HepG2 (cell line): ENCODE data around the gene ANXA9. TPM values are rescaled to one million over a fixed set of nuclear protein-coding genes. Genes with fewer than 3 reads are reported as not detected.

Source experiments
- ETS1 ChIP-seq: sonication (generic); formaldehyde crosslinking; IDR thresholded peaks from 2 replicates; pipeline ENCODE4 v1.4.0; 2020; ENCODE audit warnings: missing genetic modification reagents
- FOXJ3 ChIP-seq: sonication (generic); formaldehyde crosslinking; IDR thresholded peaks from 2 replicates; pipeline ENCODE4 v1.4.0; 2020; ENCODE audit warnings: missing genetic modification reagents, mild to moderate bottlenecking, borderline replicate concordance
- GLI4 ChIP-seq: sonication (generic); formaldehyde crosslinking; IDR thresholded peaks from 2 replicates; pipeline ENCODE4 v1.5.1; 2020; ENCODE audit warnings: missing genetic modification reagents, mild to moderate bottlenecking, moderate library complexity, borderline replicate concordance
- HNF4G ChIP-seq, 2 experiments: sonication (generic) in 1 of 2; formaldehyde crosslinking in 1 of 2; IDR thresholded peaks; 2 replicates each; pipeline versions ENCODE4 v1.4.0 to v1.6.1; 2011 to 2020; ENCODE audit warnings: borderline replicate concordance in 2 of 2, low read depth in 2 of 2, mild to moderate bottlenecking in 2 of 2, low read length in 1 of 2, missing genetic modification reagents in 1 of 2, moderate library complexity in 1 of 2
- KAT7 ChIP-seq: IDR thresholded peaks from 2 replicates; pipeline ENCODE4 v1.6.1; 2018; ENCODE audit warnings: borderline replicate concordance, missing compliant biosample characterization
- KDM1A ChIP-seq: IDR thresholded peaks from 2 replicates; pipeline ENCODE4 v1.6.1; 2016; ENCODE audit warnings: missing compliant biosample characterization
- MATR3 ChIP-seq: sonication (generic); formaldehyde crosslinking; IDR thresholded peaks from 2 replicates; pipeline ENCODE4 v1.4.0; 2020; ENCODE audit warnings: missing genetic modification reagents
- PATZ1 ChIP-seq: sonication (generic); formaldehyde crosslinking; IDR thresholded peaks from 2 replicates; pipeline ENCODE4 v1.4.0; 2020; ENCODE audit warnings: missing genetic modification reagents
- POLR2A ChIP-seq, 2 experiments: IDR thresholded peaks; 2 replicates each; pipeline ENCODE4 v1.6.1; 2011; ENCODE audit warnings: low read depth in 2 of 2, low read length in 2 of 2, mild to moderate bottlenecking in 1 of 2, moderate library complexity in 1 of 2; ENCODE audit not compliant: insufficient read depth in 1 of 2
- RERE ChIP-seq: IDR thresholded peaks from 2 replicates; pipeline ENCODE4 v1.6.1; 2016; ENCODE audit warnings: low read depth, missing genetic modification reagents, missing compliant biosample characterization
- ZNF274 ChIP-seq: sonication (generic); formaldehyde crosslinking; IDR thresholded peaks from 2 replicates; pipeline ENCODE4 v1.5.1; 2020; ENCODE audit warnings: mild to moderate bottlenecking, missing genetic modification reagents
- ZNF282 ChIP-seq: fragments of 450-650 bp; IDR thresholded peaks from 2 replicates; pipeline ENCODE4 v1.6.1; 2018; ENCODE audit not compliant: partially characterized antibody
- ZNF574 ChIP-seq: sonication (generic); formaldehyde crosslinking; IDR thresholded peaks from 2 replicates; pipeline ENCODE4 v1.4.0; 2020; ENCODE audit warnings: missing genetic modification reagents
- ZNF770 ChIP-seq: sonication (generic); formaldehyde crosslinking; IDR thresholded peaks from 2 replicates; pipeline ENCODE4 v1.5.0; 2020; ENCODE audit warnings: mild to moderate bottlenecking, missing genetic modification reagents
- polyA plus RNA-seq, 8 experiments: library from polyadenylated mRNA; depleted of rRNA in 3 of 8; stranded (reverse) in 7 of 8; unstranded in 1 of 8; fragments of >200 nt; fragmentation: Illumina TruSeq in 4 of 8; extraction: Trizol in 4 of 8; gene quantifications; 2 replicates each; pipeline versions ENCODE4 v1.2.1 to v1.2.3, GENCODE V29; 2011 to 2016; ENCODE audit warnings: low read depth in 4 of 8, missing spikeins in 1 of 8, mixed read lengths in 1 of 8; ENCODE audit not compliant: insufficient read depth in 1 of 8
- total RNA-seq, 5 experiments: library from RNA; depleted of rRNA; stranded (reverse); fragments of >200 nt; fragmentation: Illumina TruSeq; extraction: Trizol; gene quantifications; 2 replicates each; pipeline ENCODE4 v1.2.3, GENCODE V29; 2016; ENCODE audit warnings: low read depth in 1 of 5

Gene ANXA9
- total and polyA plus RNA-seq, 2 of the 13 experiments (the other 11 are each of a cell fraction or from before 2014, with no cell fraction given), result 13.3 to 23.9 TPM

GRCh38 chr1:151006327-151007052 is 24.4 kb downstream of the ANXA9 start, which contains the start of gene MINDY1 (continued):
- TF ChIP-seq ZNF574 (CRISPR knock-in tag), result 0 out of 2 replicates have a peak, but pooled peaks have one; percentile 46
- no peak for TF ChIP-seq RERE (CRISPR knock-in tag)
- no peak for TF ChIP-seq ETS1
- TF ChIP-seq PATZ1 (CRISPR knock-in tag), result 0 out of 2 replicates have a peak, but pooled peaks have one; percentile 35
- TF ChIP-seq HNF4G (IDR thresholded peaks at IDR 0.05; ENCODE audit: borderline replicate concordance, low read depth, low read length), result peak; percentile 2; the same call in 1 of the 2 replicates
- no peak for TF ChIP-seq HNF4G (CRISPR knock-in tag; IDR thresholded peaks at IDR 0.05; ENCODE audit: borderline replicate concordance, low read depth)
- peak; percentile 16; the same call in 1 of the 2 replicates for TF ChIP-seq FOXJ3 (CRISPR knock-in tag)
- TF ChIP-seq ZNF770, result no peak
- TF ChIP-seq ZNF274 (CRISPR knock-in tag), result peak; percentile 79; the same call in 1 of the 2 replicates
- no peak; the same call in 1 of the 2 replicates for TF ChIP-seq KAT7 (CRISPR knock-in tag)
- no peak for TF ChIP-seq ZNF282
- no peak for TF ChIP-seq KDM1A (CRISPR knock-in tag)
- peak; percentile 51 to 85; a peak in 3 of 4 replicates for TF ChIP-seq POLR2A (IDR thresholded peaks at IDR 0.05; ENCODE audit: insufficient read depth in 1 of 2, low read depth in 2 of 2, low read length in 2 of 2)
- TF ChIP-seq MATR3 (CRISPR knock-in tag), result no peak
- TF ChIP-seq GLI4 (CRISPR knock-in tag), result 0 out of 2 replicates have a peak, but pooled peaks have one; percentile 49
